ENCODE data around the gene HAUS1.
"Not testable (repeated sequence)": the region's sequence is repeated elsewhere in the genome, so short reads cannot be mapped to it uniquely, and the experiment has no call there.

HAUS1 gene

GRCh38 chr18:46104128-46104911, at the start of gene HAUS1:
TSS of gene HAUS1 (plus strand) at chr18:46104385. CDS start at chr18:46104412, 27 bp downstream.
- peak; percentile 97 for DNase-seq

- no peak for DNase-seq
These were observed 49.0 kb upstream of the HAUS1 start for GRCh38 chr18:46054956-46055837.

- DNase-seq: no peak
These were observed 48.4 kb upstream of the HAUS1 start for GRCh38 chr18:46055838-46056230.

- DNase-seq: no peak
These were observed 43.8 kb upstream of the HAUS1 start for GRCh38 chr18:46060359-46060841.

GRCh38 chr18:46061387-46061786, 42.8 kb upstream of the HAUS1 start:
- no peak for DNase-seq

GRCh38 chr18:46061796-46062195, 42.4 kb upstream of the HAUS1 start:
- DNase-seq: no peak

- no peak for DNase-seq
These were observed 41.4 kb upstream of the HAUS1 start for GRCh38 chr18:46062781-46063180.

GRCh38 chr18:46067438-46068007, 36.7 kb upstream of the HAUS1 start:
- no peak for DNase-seq

- no peak for DNase-seq
These were observed 35.4 kb upstream of the HAUS1 start for GRCh38 chr18:46068763-46069162.

GRCh38 chr18:46069524-46069923, 34.7 kb upstream of the HAUS1 start:
- no peak for DNase-seq

- no peak for DNase-seq
These were observed 34.0 kb upstream of the HAUS1 start for GRCh38 chr18:46070232-46070631.

- no peak for DNase-seq
These were observed 33.2 kb upstream of the HAUS1 start for GRCh38 chr18:46070815-46071652.

GRCh38 chr18:46071653-46072375, 32.4 kb upstream of the HAUS1 start, which contains the start of gene PSTPIP2:
TSS of gene PSTPIP2 (minus strand) at chr18:46072260. CDS start at chr18:46072188, 72 bp downstream.
- peak; percentile 51 for DNase-seq

- no peak for DNase-seq
These were observed 31.8 kb upstream of the HAUS1 start for GRCh38 chr18:46072376-46072867.

GRCh38 chr18:46072959-46073358, 31.2 kb upstream of the HAUS1 start:
- no peak for DNase-seq

GRCh38 chr18:46073474-46074331, 30.5 kb upstream of the HAUS1 start:
- DNase-seq: peak; percentile 65

GRCh38 chr18:46079336-46079735, 24.8 kb upstream of the HAUS1 start:
- no peak for DNase-seq

- DNase-seq: no peak
These were observed 24.0 kb upstream of the HAUS1 start for GRCh38 chr18:46080156-46080555.

GRCh38 chr18:46084431-46084830, 19.8 kb upstream of the HAUS1 start:
- DNase-seq: no peak

GRCh38 chr18:46088501-46088900, 15.7 kb upstream of the HAUS1 start:
- not testable (repeated sequence) for DNase-seq
